GM12874 (cell line): ENCODE results near the gene TPM2.

ENCODE experiments used
- TF ChIP-seq, protein P1 (sequence below): IDR thresholded peaks from 2 replicates; pipeline ENCODE4 v1.5.1; 2011; ENCODE audit warnings: low read depth, mild to moderate bottlenecking, control low read depth, low read length, moderate library complexity; ENCODE audit not compliant: insufficient read depth

The TPM2 gene

DNA sequence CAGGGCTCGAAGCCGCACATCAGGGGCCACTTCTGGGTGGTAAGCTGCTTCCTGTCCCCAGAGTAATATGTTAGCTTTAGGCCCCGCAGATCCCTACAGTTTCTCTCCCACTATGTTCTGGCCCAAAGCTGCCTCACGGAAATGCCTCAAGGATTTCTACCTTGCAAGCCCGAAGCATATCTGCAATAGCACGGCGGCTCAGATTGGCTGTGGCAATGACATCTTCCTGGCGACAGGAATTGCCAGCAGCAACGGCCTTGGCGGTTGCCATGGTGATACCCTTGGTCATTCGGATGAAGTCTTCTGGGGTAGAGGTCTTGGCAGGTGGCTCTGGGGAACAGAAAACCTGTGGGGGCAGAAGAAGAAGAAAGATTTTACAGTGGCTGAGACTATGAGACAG lies 10.3 kb upstream of the TPM2 start:
- TF ChIP-seq, protein P1, sequence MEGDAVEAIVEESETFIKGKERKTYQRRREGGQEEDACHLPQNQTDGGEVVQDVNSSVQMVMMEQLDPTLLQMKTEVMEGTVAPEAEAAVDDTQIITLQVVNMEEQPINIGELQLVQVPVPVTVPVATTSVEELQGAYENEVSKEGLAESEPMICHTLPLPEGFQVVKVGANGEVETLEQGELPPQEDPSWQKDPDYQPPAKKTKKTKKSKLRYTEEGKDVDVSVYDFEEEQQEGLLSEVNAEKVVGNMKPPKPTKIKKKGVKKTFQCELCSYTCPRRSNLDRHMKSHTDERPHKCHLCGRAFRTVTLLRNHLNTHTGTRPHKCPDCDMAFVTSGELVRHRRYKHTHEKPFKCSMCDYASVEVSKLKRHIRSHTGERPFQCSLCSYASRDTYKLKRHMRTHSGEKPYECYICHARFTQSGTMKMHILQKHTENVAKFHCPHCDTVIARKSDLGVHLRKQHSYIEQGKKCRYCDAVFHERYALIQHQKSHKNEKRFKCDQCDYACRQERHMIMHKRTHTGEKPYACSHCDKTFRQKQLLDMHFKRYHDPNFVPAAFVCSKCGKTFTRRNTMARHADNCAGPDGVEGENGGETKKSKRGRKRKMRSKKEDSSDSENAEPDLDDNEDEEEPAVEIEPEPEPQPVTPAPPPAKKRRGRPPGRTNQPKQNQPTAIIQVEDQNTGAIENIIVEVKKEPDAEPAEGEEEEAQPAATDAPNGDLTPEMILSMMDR = no peak

GRCh38 chr9:35698231-35698630 lies 8.5 kb upstream of the TPM2 start:
- TF ChIP-seq, protein P1 = no peak

- TF ChIP-seq, protein P1 = no peak
These were observed 7.8 kb upstream of the TPM2 start for GRCh38 chr9:35697486-35697885.

DNA sequence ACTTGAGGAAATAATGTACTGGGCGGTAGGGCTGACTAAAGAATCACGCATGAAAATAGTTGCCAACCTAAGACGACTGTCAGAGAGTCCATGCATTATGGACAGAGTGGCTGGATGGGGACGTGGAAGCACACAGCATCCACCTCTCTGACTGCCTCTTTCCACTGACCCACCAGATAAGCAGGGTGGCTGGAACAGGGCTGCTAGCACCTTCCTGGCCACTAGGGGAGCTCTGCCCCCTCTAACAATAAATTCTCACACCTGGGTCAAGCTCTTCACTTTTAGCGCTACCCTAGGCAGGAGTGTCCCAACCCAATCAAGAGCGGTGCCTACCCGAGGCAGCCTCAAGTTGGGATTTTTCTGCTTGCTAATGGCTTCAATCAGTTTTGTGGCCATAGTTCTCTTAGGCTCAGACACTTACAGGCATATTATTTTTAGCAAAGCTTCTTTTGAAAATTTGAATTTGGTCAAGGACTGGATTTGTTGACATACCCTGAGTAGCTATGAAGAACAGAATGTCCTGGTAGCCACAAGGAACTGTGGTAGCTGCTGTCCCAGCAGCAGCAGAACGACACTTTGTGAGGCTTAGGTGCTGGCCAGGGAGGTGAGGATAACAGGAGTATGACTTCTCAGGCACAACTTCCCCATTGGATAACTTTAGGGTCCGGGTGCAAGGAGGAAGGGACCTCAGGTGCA lies 6.9 kb upstream of the TPM2 start:
- TF ChIP-seq, protein P1 = peak; percentile 97

GRCh38 chr9:35695943-35696401 lies 6.2 kb upstream of the TPM2 start:
- TF ChIP-seq, protein P1 = no peak

DNA sequence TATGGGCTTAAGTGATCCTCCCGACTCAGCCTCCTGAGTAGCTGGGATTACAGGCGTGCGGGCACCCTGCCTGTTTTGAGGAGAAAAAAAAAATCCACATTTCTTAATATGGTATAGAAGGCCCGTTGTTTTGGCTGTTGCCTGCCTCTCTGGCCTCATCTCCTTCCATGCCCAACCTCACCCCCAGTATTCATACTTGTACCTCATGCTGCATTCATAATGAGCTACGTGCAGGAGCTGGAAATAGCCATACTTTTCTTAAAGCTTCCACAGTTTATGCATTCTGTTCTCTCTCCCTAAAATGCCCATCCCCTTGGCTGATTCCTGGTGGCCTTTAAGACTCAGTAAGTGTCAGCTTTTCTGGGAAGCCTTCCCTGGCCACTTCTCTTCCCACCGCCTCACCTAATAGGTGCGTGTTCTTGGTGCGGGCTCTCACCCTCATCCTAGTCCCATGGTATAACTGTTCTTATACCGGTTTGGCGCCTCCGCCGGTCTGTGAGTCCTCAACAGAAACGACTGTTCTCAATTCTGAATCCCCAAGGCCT lies 2.1 kb upstream of the TPM2 start:
- TF ChIP-seq, protein P1 = no peak

DNA sequence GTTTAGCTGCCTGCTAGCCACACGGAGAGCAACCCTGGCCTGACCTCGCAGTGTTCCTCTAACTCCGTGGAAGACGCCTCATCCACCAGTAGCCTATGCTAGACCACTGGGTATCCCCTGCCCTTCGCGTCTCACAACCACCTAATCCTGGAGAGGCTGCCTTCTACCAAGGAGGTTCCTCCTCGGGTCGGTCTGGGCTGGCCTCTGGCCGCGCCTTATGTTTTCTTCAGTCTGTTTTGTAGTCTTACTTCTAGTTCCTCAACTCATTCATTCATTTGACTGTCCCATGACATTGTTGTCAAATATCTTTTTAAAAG lies 1.6 kb upstream of the TPM2 start:
- TF ChIP-seq, protein P1 = no peak
